Activated CD4-positive, alpha-beta T cell treated with anti-CD3 and anti-CD28 coated beads, Interleukin-2, Interleukin-4, amounts not matched to agents 100 ng/mL and 50 ng/mL, durations not matched to agents 16 hours and 8 hours (primary cell): ENCODE data around the gene CLPTM1L.

ENCODE experiments used
- DNase-seq: peaks from one replicate; pipeline ENCODE4 v3.0.0-alpha.2; 2020; ENCODE audit warnings: low spot score

The CLPTM1L gene

DNA sequence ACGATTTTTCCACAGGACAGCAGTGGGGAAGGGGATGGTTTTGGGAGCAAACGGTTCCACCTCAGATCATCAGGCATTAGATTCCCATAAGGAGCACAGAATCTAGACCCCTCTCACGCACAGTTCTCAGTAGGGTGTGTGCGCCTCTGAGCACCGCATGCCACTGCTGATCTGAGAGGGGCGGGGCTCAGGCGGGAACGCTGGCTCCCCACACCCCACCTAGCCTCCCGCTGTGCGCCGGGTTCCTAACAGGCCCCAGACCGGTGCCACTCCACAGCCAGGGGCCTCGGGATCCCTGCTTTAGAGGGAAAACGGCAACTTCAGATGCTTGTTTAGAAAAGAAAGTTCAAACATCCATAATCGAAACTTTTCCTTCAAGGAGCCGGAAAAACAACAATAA is 70.4 kb downstream of the CLPTM1L start:
- DNase-seq, result no peak

DNA sequence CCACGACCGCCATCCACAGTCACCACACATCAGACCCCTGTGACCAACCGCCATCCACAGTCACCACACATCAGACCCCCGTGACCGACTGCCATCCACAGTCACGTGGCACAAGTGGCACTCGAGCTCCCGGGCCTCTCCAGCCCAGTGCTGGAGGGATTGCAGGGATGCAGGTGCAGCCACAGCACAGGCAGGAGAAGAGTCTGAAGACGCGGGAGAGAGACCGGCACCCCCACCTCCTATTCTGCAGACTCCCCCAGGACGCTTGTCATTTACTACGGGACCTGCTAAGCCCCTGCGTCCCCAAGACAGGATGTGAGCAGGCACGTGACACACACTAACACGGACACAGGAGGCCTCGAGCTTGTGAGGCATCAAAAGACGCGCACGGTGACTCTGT is 71.2 kb downstream of the CLPTM1L start:
- no peak for DNase-seq

- no peak for DNase-seq
Observed at GRCh38 chr5:1272201-1272600, 72.7 kb downstream of the CLPTM1L start.

- no peak for DNase-seq
Observed at GRCh38 chr5:1270933-1271914, 73.7 kb downstream of the CLPTM1L start.

GRCh38 chr5:1270426-1270825 is 74.5 kb downstream of the CLPTM1L start:
- no peak for DNase-seq

DNA sequence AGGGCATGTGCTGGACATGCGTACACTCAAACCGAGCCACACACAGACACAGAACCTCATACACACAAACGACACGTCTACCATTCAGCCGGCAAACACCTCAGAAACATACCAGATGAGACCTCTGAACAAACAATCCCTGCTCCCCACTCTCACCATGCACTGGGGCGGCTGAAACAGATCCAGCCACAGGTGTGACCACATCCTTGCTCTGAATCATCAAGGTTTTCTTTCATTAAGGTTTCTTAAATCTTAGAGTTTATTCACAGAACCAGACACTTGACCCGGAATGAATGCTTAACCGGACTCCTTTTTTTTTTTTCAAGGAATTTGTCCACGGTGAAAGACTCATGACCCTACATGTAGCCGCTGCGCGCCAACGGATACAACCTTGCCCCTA is 76.2 kb downstream of the CLPTM1L start:
- peak; percentile 44 for DNase-seq

GRCh38 chr5:1268056-1268455 is 76.8 kb downstream of the CLPTM1L start:
- no peak for DNase-seq
